Forelimb muscle (tissue), 1 donor: Measurements from ENCODE around the gene CCDC201. TPM values are rescaled to one million over a fixed set of nuclear protein-coding genes. Genes with fewer than 3 reads are reported as not detected.
A peak's percentile ranks its signal among the peaks of the same experiment; 100 is the strongest.
"Not testable (repeated sequence)": the region's sequence is repeated elsewhere in the genome, so short reads cannot be mapped to it uniquely, and the experiment has no call there.

Experiments used
- DNase-seq: peaks from one replicate; pipeline ENCODE4 v3.0.0-alpha.2; 2013; ENCODE audit warnings: low read depth
- polyA plus RNA-seq: library from polyadenylated mRNA; unstranded; fragments of 120-200 nt; gene quantifications from one replicate; pipeline ENCODE4 v1.2.1, GENCODE V29; 2013; ENCODE audit not compliant: insufficient read length

Gene CCDC201
- polyA plus RNA-seq, 1 donor = not detected

GRCh38 chr7:45874408-45875131 lies 1.7 kb upstream of the CCDC201 start:
- no peak for DNase-seq

DNA sequence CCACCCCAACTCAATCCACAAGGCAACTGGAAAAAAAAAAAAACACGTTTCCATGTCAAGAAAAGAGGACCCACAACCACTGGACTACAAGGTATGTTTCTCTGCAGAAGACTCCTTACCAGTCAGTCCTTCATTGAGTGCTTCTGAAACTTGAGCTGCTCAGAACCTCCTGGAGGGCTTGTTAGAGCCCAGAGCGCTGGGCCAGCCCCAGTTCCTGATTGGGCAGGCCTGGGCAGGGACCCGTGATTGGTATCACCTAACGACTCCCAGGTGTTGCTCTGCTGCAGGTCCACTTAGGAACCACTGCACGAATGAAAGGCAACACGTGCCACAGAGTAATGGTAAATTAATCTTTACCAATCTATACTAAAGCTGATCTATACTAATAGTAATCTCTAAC lies 473 bp upstream of the CCDC201 start:
- DNase-seq = no peak

DNA sequence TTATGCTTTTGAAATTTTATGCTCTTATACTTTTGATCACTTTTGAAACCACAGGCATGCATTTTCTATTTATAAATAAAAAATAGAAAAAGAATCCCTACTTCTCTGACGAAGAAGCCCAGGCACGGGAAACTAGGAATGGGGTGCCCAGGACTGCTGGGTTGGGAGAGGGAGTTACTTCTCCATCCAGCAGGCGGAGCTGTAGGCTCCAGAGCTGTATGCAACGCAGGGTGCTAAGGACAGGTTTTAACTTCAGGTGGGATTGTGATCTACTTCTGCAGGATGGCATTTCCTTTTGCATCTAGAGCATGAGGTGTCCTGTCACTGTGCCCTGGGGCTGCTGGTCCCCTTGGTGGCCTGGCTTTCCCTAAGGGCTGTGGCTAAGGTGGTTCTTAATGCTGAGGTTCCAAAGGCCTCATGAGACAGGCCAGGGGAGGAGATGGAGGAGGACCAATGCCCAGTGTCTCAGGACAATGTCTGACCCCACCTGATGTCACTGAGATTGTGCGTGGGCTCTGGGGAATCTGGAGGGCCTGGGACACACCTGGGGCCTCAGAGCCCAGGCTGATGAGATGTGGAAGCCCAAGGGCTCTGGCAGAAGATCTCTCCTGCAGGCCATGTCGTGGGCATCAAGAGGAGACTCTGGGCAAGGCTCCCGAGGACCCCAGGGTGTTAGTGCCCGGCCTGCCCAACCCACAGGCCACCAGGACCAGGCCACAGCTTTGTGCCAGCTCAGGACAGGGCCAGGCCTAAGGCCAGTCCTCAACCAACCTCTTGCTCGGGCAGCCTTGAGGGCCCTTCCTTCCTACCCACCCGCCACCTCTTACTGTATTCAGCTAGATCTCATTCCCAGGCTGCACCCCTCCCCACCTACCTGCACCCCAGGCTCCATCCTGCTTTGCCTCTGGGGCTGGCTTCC lies 507 bp downstream of the CCDC201 start:
- DNase-seq = no peak

DNA sequence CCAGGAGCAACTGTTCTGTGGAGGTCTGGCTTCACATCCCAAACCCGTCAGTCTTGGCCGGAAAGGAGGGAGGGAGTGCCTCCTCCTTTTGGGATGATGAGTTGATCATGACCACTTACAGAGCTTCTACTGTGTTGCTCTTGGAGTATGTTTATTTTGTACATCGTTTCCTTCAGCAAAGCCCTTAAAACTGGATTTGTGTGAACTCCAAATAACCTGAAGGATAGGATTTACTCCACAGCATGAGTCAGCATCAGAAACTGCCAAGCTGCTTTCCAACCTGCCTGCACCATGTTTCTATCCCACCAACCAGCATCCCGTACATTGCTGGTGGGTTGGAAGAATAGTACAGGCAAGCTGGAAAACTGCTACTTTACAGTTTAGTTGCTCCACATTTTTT lies 3.5 kb downstream of the CCDC201 start:
- DNase-seq = no peak

DNA sequence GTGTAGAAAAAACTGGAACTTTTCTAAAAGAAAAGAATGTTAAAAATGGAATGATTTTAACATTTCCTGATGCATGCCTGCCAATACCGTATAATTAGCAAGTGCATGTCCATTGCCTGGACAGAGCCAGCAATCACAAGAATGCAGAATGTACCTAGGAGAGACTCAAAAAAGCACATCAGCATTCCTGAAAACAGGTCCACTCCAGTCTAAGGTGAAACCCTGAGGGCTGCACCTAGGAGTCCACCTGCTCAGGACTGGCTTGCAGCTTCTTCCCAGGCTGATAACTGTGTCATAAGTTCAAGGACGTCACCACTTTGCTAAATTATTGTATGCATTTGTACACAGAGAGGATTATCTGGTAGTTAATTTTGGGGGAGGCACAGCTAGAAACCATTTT lies 5.4 kb downstream of the CCDC201 start:
- no peak for DNase-seq

GRCh38 chr7:45865594-45866410 lies 7.1 kb downstream of the CCDC201 start:
- no peak for DNase-seq

DNA sequence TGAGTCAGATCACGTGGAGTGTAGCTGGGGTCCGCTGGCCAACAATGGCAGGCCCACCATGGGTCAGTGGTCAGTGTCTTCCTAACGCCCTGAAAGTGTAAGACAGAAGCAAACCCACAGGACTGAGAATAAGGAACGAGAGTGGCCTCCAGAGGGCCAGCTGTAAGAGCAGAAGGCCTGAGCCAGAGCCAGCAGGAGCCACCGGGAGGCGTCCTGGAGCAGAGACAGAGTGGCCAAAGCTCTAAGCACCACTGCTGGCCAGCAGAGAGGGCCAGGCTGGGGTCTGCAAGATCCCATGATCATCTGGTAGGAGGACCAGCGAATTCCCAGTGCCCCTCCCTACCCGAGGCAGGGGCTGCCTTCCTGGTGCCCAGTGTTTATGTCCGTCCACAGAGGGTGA lies 9.2 kb downstream of the CCDC201 start:
- DNase-seq = no peak

DNA sequence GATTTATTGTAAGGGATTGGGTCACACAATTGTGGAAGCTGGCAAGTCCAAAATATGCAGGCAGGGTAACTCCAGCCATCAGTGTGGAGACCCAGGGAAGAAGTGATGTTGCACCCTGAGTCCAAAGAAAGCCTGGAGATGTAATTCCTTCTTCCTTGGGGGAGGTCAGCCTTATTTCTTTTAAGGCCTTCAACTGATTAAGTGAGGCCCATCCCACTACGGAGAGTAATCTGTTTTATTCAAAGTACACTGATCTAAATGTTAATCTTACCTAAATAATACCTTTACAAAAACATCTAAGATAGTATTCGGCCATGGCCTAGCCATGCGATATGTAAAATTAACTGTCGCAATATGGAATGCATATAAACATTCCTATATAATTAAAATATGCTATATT lies 16.0 kb downstream of the CCDC201 start:
- DNase-seq = not testable (repeated sequence)

- DNase-seq = not testable (repeated sequence)
Measured at GRCh38 chr7:45855680-45856079, 17.2 kb downstream of the CCDC201 start.

DNA sequence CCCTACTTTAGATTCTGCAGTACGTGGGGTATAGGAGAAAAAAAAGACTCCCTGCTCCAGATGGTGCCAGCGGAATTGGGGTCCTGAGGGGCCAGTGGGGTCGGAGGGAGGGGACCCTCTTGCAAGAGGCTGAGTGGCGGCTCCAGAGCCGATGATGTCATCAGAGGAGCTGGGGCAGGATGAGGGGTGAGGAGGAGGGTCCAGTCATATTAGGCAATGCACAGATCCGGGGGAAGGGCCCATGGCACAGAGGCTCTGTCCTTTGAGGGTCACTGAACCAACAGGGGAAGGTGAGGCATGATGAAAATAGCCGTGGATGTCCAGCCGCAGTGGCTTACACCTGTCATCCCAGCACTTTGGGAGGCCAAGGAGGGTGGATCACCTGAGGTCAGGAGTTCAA lies 19.4 kb downstream of the CCDC201 start:
- not testable (repeated sequence) for DNase-seq

- not testable (repeated sequence) for DNase-seq
Measured at GRCh38 chr7:45852984-45853383, 19.9 kb downstream of the CCDC201 start.

DNA sequence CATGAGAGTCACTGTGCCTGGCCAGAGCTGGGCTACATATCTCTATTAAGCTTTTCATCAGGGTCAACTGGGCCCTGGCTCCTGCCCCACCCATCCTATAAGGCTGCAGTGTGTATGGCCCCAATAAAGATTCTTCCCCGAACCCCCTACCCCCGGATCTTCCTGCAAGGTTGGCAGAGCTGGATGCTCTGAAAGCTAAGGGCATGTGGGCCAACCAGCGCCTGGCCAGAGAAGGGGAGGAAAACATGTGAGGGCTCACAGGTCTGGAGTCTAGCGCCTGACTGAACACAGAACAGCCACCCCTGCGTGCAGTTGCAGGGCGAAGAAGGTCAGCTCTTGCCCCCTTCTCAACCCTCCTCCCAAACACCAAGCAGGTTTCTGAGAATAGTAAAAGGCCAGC lies 24.1 kb downstream of the CCDC201 start:
- not testable (repeated sequence) for DNase-seq

GRCh38 chr7:45846536-45846935 lies 26.3 kb downstream of the CCDC201 start:
- DNase-seq = not testable (repeated sequence)

- DNase-seq = not testable (repeated sequence)
Measured at GRCh38 chr7:45841926-45842717, 30.8 kb downstream of the CCDC201 start.

GRCh38 chr7:45838852-45839251 lies 34.0 kb downstream of the CCDC201 start:
- DNase-seq = not testable (repeated sequence)

- peak; percentile 17 for DNase-seq
Measured at GRCh38 chr7:45832433-45833177, 40.3 kb downstream of the CCDC201 start.

DNA sequence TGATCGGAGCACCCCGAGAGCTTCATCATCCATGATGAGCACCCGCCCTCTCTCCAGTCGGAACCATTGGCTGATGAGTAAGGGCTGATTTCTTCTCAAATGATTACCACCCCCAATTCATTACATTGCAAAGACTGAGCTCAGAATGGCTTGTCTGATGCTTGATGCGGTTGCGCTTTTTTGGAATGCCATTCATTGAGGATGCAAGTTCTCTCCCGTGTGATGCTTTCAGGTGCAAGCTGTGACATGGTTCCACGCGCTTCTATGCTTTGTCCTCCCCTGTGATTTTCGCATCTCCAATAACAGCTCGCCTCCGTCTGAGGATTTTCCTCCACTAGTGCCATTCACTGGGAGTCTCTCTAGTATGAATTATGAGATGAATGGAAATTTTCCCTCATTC lies 43.0 kb downstream of the CCDC201 start:
- not testable (repeated sequence) for DNase-seq

GRCh38 chr7:45827731-45828130 lies 45.2 kb downstream of the CCDC201 start:
- not testable (repeated sequence) for DNase-seq

DNA sequence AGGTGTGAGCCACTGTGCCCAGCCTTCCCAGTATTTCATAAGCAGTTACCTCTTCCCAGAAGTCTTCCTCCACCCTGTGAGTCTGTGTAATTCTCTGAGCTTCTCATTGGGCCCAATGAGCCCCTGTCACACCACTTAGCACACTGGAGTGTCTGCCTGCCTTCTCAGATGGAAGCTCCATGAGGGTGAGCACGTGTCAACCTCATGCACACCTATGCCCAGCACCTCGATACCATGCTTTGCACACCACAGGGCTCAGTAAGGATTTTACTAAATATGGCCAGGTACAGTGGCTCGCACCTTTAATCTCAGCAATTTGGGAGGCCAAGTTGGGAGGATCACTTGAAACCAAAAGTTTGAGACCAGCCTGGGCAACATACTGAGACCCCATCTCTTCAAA lies 46.3 kb downstream of the CCDC201 start:
- DNase-seq = not testable (repeated sequence)

DNA sequence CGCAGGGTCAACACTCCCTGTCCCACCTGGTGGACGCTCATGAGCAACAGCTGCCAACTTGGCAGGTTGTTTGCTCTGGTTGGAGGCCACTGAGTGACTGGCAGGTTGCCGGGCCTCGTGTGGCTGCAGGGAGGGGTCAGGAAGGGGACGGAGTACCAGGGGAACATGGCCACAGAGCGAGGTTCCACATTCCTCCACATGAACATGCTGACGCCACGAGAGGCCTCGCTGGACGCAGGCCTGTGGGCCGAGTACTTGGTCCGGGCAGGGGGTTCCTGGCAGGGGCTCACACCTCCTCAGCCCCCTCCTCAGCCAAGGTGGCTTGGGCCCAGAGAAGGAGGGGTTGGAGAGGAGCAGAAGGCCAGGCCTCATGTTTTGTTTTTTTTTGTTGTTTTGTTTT lies 54.1 kb downstream of the CCDC201 start:
- not testable (repeated sequence) for DNase-seq
